HG03432 (cell line): ENCODE results near the gene ALDH8A1.
"Not testable (repeated sequence)": the region's sequence is repeated elsewhere in the genome, so short reads cannot be mapped to it uniquely, and the experiment has no call there.

Source experiments
- ATAC-seq: cut with Tn5 transposase; IDR thresholded peaks from one replicate; pipeline ENCODE4 v1.9.1; 2021; ENCODE audit warnings: mild to moderate bottlenecking, moderate library complexity; ENCODE audit not compliant: unreplicated experiment

The ALDH8A1 gene

GRCh38 chr6:134911547-134911946 lies 38.4 kb downstream of the ALDH8A1 start:
- ATAC-seq = no peak

DNA sequence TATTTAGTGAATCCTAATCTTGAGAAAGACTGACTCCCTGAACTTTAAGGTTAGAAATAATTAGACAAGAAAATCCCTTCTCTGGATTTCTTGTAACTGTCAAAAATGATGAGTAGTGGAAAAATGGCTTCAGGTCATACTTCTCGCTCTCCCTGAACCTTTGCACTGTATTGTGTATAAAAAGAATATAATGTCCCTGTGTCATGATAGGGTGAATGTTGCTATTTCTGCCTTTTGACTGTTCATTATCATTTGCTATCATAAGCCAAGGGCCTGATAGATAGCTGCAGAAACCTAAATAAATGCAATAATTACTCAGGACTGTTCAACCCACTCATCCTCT lies 39.3 kb downstream of the ALDH8A1 start:
- ATAC-seq = no peak

- ATAC-seq = no peak
Measured at GRCh38 chr6:134909701-134910592, 40.0 kb downstream of the ALDH8A1 start.

- ATAC-seq = no peak
Measured at GRCh38 chr6:134908906-134909516, 40.9 kb downstream of the ALDH8A1 start.

GRCh38 chr6:134904731-134905130 lies 45.2 kb downstream of the ALDH8A1 start:
- not testable (repeated sequence) for ATAC-seq

DNA sequence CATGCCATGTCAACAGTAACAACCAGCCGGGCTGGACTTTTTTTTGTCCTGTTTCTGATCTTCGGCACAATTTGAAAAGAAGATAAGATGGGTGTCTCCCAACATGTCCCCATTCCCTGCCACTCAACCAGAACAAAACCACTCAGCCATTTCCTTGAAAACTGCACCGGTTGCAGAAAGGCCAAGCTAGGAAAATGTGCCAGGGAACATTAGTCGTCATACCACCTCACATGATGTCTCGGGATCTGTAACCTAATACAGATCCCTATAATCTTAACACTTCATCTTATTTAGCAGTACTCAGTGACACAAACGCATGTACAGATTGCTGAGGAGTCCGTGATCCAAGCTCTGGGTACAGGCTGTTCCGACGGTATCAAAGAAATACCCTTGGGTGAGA lies 46.5 kb downstream of the ALDH8A1 start:
- ATAC-seq = no peak

GRCh38 chr6:134902936-134903335 lies 47.0 kb downstream of the ALDH8A1 start:
- ATAC-seq = no peak

DNA sequence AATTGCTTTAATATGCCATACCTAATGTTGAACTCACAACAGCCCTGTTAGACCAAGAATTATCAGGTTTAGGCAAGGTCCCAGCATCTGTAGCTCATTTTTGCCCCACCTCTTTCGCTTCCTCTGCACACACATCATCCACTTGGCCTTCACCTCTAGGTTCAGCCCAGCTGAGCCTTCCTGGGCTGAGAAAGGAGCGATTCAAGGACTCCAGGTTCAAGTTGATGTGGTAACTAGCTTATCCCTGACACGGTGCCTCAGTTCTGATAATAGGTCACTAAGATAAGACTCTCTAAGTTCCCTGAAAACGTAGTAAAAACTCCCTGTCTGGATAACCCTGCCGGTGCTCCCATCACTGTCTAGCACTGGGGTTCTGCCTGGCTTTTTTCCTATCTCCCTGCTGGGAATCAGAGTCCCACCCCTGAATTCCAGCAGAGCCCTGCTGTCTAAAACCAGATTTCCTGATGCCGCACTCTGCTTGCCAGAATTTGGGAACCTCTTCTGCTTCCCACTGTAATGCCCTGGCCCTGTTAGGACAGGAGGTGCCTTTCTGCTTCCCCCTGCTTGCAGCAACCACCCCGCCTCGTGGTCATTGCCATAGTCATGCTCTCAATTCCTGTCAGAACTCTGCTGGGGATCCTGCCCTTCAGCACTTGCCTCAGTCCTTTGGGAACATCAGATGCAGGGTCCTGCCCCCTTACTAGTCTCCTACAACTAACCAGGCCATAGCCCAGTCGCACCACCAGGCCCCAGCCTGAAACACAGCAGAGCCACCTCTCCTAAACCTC lies 47.6 kb downstream of the ALDH8A1 start:
- no peak for ATAC-seq

DNA sequence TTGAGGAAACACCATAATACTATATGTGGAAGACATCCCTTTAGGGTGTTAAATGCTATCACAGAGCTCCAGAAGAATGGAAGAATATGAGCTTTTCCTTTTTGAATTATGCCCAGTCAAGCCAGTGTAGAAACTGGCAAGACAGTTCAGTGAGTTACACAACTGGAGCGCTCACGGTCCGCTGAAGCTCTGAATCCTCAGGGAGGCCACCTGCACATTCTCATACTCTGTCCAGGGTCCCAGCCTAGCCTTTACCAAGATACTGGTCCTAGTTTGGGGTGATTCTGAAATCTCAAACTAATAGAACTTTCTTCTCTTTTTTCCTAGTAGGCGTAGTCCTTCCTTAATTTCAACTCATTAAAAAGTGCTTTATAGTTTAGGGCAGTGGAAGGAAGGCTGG lies 51.3 kb downstream of the ALDH8A1 start:
- no peak for ATAC-seq

DNA sequence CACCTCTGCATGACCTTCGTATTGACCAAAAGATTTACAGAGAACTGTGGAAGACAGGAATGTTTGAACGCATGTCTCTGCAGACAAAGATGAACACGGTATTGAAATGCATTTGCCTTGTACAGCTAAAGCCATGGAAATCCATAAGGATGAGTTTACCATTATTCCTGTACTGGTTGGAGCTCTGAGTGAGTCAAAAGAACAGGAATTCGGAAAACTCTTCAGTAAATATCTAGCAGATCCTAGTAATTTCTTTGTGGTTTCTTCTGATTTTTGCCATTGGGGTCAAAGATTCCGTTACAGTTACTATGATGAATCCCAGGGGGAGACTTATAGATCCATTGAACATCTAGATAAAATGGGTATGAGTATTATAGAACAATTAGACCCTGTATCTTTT lies 51.7 kb downstream of the ALDH8A1 start:
- not testable (repeated sequence) for ATAC-seq

DNA sequence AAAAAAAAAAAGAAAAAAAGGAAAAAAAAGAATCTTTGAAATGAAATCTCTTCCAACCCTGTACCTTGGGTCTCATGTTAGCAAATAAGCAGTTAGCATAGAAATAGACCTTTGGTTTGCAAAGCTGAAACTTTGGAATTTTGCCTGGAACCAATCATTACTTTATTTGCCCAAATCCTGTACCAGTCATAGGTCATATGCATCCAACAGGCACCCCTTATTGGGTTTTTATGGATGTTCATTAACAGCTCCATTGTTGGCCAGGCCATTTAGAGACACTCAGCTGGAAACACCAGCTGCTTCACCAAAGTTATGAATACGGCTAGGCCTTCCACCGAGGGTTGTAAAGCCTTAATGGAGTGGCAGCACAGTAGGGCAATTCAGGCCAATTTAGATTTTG lies 53.0 kb downstream of the ALDH8A1 start:
- no peak for ATAC-seq

GRCh38 chr6:134894800-134895199 lies 55.1 kb downstream of the ALDH8A1 start:
- no peak for ATAC-seq

- ATAC-seq = no peak
Measured at GRCh38 chr6:134892362-134892761, 57.5 kb downstream of the ALDH8A1 start.

DNA sequence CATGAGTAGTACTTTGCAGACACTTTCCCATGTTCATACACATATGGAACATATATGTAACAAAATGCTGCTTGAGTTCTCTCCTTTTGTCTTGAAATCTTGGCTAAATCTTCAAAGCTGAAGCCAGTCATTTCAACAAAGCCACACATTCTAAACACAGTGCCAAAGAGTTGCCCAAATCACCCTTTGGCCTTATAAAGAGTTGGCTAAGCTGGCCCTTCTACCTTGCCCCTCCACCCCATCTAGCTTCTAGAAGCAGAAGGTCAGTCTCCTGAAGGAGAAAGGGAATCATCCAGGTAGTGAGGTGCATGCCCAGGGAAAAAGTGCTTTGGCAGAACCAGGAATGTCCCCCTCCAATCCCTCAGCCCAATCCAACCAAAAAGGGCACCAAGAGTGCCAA lies 58.3 kb downstream of the ALDH8A1 start:
- no peak for ATAC-seq

GRCh38 chr6:134888316-134888715 lies 61.6 kb downstream of the ALDH8A1 start:
- ATAC-seq = no peak

DNA sequence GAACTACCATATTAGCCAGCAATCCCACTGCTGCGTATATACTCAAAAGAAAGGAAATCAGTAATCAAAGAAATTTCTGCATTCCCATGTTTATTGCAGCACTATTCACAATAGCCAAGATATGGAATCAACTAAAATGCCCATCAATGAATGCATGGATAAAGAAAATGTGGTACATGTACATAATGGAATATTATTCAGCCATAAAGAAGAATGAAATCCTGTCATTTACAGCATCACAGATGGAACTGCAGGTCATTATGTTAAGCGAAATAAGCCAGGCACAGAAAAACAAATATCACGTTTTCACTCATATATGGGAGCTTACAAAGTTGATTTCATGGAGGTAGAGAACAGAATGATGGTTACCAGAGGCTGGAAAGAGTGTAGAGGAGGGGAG lies 65.1 kb downstream of the ALDH8A1 start:
- ATAC-seq = no peak

DNA sequence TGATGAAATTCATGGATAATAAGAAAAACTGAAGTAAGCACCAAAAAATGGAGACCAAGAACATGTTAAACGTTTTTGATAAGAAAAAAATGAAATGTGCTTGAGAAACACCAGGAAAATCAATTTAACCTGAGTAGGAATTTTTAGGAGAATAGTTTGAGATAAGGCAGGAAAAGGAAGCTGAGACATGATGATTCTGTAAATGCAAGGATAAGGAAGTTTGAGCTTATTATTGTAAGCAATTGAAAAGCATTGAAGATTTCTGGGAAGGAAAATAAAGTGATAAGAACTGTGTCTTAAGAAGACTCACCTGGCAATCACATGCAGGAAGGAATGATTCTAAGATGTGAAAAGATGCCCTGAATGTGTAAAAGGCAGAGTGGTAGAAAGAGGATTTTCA lies 66.6 kb downstream of the ALDH8A1 start:
- ATAC-seq = no peak

- ATAC-seq = peak; percentile 60
Measured at GRCh38 chr6:134882426-134883038, 67.4 kb downstream of the ALDH8A1 start.

- no peak for ATAC-seq
Measured at GRCh38 chr6:134880487-134881190, 69.3 kb downstream of the ALDH8A1 start.

GRCh38 chr6:134878136-134878535 lies 71.8 kb downstream of the ALDH8A1 start:
- ATAC-seq = no peak

GRCh38 chr6:134875367-134875766 lies 74.5 kb downstream of the ALDH8A1 start:
- ATAC-seq = no peak
